ENCODE results near the gene SWAP70.

SWAP70 gene

GRCh38 chr11:9777066-9777465 is 113.2 kb downstream of the SWAP70 start:
- no peak for DNase-seq (ENCODE audit: low read depth)

- no peak for DNase-seq (ENCODE audit: low read depth)
These were observed 113.6 kb downstream of the SWAP70 start for GRCh38 chr11:9777525-9777924.

GRCh38 chr11:9780929-9781328 is 117.1 kb downstream of the SWAP70 start:
- DNase-seq (ENCODE audit: low read depth) = no peak

- no peak for DNase-seq (ENCODE audit: low read depth)
These were observed 120.1 kb downstream of the SWAP70 start for GRCh38 chr11:9783986-9784385.

- no peak for DNase-seq (ENCODE audit: low read depth)
These were observed 120.9 kb downstream of the SWAP70 start for GRCh38 chr11:9784602-9785315.

GRCh38 chr11:9787260-9787659 is 123.4 kb downstream of the SWAP70 start:
- no peak for DNase-seq (ENCODE audit: low read depth)

GRCh38 chr11:9787981-9788521 is 124.2 kb downstream of the SWAP70 start:
- no peak for DNase-seq (ENCODE audit: low read depth)

GRCh38 chr11:9789910-9790309 is 126.0 kb downstream of the SWAP70 start:
- no peak for DNase-seq (ENCODE audit: low read depth)

- DNase-seq (ENCODE audit: low read depth) = no peak
These were observed 126.8 kb downstream of the SWAP70 start for GRCh38 chr11:9790703-9791102.

GRCh38 chr11:9796266-9796665 is 132.4 kb downstream of the SWAP70 start:
- DNase-seq (ENCODE audit: low read depth) = no peak

GRCh38 chr11:9796854-9797253 is 133.0 kb downstream of the SWAP70 start:
- no peak for DNase-seq (ENCODE audit: low read depth)

GRCh38 chr11:9797300-9797699 is 133.4 kb downstream of the SWAP70 start:
- no peak for DNase-seq (ENCODE audit: low read depth)

- no peak for DNase-seq (ENCODE audit: low read depth)
These were observed 136.0 kb downstream of the SWAP70 start for GRCh38 chr11:9799886-9800285.

GRCh38 chr11:9802291-9802861 is 138.5 kb downstream of the SWAP70 start:
- no peak for DNase-seq (ENCODE audit: low read depth)

All from activated T-helper 1 cell treated with Interleukin-2 at 50 U/mL for 16 hours (primary cell).